H1 (cell line): ENCODE measurements around the gene NEDD4L. TPM values are rescaled to one million over a fixed set of nuclear protein-coding genes. Genes with fewer than 3 reads are reported as not detected.

Experiments used
- CTBP2 ChIP-seq: IDR thresholded peaks from 2 replicates; pipeline ENCODE4 v1.7.0; 2011; ENCODE audit warnings: borderline replicate concordance, mild to moderate bottlenecking, moderate library complexity, mixed read lengths, low read length; ENCODE audit not compliant: insufficient read depth, insufficient read length
- EP300 ChIP-seq, 2 experiments: IDR thresholded peaks; 1 replicate in 1 of 2; 2 replicates in 1 of 2; pipeline ENCODE4 v1.6.1; 2011 to 2012; ENCODE audit warnings: low read depth in 2 of 2, low read length in 2 of 2, mild to moderate bottlenecking in 2 of 2, borderline replicate concordance in 1 of 2, inconsistent platforms in 1 of 2, moderate library complexity in 1 of 2
- GABPA ChIP-seq: IDR thresholded peaks from 2 replicates; pipeline ENCODE4 v1.6.1; 2011; ENCODE audit warnings: mild to moderate bottlenecking, low read length, moderate library complexity, borderline replicate concordance; ENCODE audit not compliant: insufficient read depth
- SIN3A ChIP-seq, 2 experiments: IDR thresholded peaks in 1 of 2; conservative IDR thresholded peaks in 1 of 2; 2 replicates each; pipeline ENCODE4 v1.6.1; 2011 to 2012; ENCODE audit warnings: low read length in 2 of 2, improper control_type of control experiment in 1 of 2, low read depth in 1 of 2, mild to moderate bottlenecking in 1 of 2
- TAF1 ChIP-seq: IDR thresholded peaks from 2 replicates; pipeline ENCODE4 v1.6.1; 2011; ENCODE audit warnings: mild to moderate bottlenecking, low read depth, low read length
- polyA plus RNA-seq, 7 experiments: library from polyadenylated mRNA; depleted of rRNA in 3 of 7; stranded (reverse) in 5 of 7; unstranded in 2 of 7; fragments of >200 nt in 5 of 7; fragments of 200-250 nt in 2 of 7; gene quantifications; 1 replicate in 5 of 7; 2 replicates in 1 of 7; 4 replicates in 1 of 7; pipeline versions ENCODE4 v1.2.1 to v1.2.3, GENCODE V29; 2011 to 2013; ENCODE audit warnings: missing spikeins in 2 of 7, mixed read lengths in 2 of 7
- total RNA-seq: library from RNA; stranded (reverse); fragmentation: NEBNext Ultra II Directional; extraction: Animal tissue kit (Norgen Biotek cat#: 25700); gene quantifications from 2 replicates; pipeline ENCODE4 v1.2.1, GENCODE V29; 2021
- TF ChIP-seq, protein P1 (sequence below): IDR thresholded peaks from 2 replicates; pipeline ENCODE4 v1.6.1; 2011; ENCODE audit warnings: low read length, improper control_type of control experiment
- TF ChIP-seq, protein P2 (sequence below): fragments of 300-600 bp; sonication (generic); IDR thresholded peaks from 2 replicates; pipeline ENCODE4 v1.7.1; 2012; ENCODE audit warnings: low read length, moderate library complexity, mild to moderate bottlenecking, inconsistent platforms; ENCODE audit not compliant: insufficient replicate concordance

The NEDD4L gene
- total and polyA plus RNA-seq, 2 of the 8 experiments (the other 6 are each of a cell fraction or from before 2014, with no cell fraction given): 37.3 to 69.8 TPM

DNA sequence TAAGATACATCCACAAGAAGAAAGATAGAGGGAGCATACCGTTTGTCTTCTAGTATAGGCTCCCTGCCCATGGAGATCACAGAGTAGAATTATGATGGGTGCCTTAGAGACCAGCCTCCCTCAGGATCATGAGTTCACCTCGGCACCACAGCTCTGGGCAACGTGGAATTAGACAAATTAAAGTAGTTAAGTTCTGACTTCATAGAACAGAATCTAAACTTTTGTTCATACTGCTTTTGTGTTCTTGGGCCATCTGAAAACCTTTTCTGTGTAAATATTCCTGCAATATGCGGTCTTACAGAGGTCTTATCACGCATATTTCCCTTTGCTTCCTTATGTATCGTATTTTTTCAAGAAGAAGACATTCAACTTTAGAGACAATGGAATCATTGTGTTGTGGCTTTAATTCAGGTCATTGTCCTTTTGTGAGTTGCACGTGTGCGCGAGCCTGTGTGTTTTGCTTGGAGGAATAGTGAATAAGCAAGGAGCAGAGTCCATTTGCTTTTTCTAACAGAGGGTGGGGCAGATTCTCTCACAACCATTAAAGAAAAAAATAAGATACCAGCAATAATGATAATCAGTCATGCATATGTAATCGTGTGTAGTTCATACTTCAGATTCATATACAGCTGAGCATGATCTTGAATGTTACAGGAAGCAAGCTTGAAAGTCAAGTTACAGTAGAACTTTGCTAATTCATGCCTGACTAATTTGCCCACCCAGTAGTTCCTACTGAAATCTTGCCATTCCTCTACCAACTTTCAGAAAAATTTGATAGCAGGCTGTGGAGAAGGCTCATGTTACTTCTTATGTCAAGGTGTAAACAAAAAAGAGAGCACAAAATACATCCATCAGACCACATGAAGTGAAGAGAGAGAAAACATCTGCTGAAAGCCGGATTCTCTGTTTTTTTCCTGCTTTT is 243.6 kb downstream of the NEDD4L start (continued):
- TF ChIP-seq EP300 (IDR thresholded peaks at IDR 0.05; ENCODE audit: borderline replicate concordance in 1 of 2, low read depth in 2 of 2, low read length in 2 of 2) (no peak), CTBP2 (no peak), SIN3A (conservative IDR thresholded peaks at IDR 0.05 in 1 of 2, IDR thresholded peaks at IDR 0.05 in 1 of 2; ENCODE audit: low read depth in 1 of 2, low read length in 2 of 2) (no peak), GABPA (no peak), TAF1 (no peak)
- TF ChIP-seq, protein P1, sequence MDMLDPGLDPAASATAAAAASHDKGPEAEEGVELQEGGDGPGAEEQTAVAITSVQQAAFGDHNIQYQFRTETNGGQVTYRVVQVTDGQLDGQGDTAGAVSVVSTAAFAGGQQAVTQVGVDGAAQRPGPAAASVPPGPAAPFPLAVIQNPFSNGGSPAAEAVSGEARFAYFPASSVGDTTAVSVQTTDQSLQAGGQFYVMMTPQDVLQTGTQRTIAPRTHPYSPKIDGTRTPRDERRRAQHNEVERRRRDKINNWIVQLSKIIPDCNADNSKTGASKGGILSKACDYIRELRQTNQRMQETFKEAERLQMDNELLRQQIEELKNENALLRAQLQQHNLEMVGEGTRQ: no peak
- TF ChIP-seq, protein P2, sequence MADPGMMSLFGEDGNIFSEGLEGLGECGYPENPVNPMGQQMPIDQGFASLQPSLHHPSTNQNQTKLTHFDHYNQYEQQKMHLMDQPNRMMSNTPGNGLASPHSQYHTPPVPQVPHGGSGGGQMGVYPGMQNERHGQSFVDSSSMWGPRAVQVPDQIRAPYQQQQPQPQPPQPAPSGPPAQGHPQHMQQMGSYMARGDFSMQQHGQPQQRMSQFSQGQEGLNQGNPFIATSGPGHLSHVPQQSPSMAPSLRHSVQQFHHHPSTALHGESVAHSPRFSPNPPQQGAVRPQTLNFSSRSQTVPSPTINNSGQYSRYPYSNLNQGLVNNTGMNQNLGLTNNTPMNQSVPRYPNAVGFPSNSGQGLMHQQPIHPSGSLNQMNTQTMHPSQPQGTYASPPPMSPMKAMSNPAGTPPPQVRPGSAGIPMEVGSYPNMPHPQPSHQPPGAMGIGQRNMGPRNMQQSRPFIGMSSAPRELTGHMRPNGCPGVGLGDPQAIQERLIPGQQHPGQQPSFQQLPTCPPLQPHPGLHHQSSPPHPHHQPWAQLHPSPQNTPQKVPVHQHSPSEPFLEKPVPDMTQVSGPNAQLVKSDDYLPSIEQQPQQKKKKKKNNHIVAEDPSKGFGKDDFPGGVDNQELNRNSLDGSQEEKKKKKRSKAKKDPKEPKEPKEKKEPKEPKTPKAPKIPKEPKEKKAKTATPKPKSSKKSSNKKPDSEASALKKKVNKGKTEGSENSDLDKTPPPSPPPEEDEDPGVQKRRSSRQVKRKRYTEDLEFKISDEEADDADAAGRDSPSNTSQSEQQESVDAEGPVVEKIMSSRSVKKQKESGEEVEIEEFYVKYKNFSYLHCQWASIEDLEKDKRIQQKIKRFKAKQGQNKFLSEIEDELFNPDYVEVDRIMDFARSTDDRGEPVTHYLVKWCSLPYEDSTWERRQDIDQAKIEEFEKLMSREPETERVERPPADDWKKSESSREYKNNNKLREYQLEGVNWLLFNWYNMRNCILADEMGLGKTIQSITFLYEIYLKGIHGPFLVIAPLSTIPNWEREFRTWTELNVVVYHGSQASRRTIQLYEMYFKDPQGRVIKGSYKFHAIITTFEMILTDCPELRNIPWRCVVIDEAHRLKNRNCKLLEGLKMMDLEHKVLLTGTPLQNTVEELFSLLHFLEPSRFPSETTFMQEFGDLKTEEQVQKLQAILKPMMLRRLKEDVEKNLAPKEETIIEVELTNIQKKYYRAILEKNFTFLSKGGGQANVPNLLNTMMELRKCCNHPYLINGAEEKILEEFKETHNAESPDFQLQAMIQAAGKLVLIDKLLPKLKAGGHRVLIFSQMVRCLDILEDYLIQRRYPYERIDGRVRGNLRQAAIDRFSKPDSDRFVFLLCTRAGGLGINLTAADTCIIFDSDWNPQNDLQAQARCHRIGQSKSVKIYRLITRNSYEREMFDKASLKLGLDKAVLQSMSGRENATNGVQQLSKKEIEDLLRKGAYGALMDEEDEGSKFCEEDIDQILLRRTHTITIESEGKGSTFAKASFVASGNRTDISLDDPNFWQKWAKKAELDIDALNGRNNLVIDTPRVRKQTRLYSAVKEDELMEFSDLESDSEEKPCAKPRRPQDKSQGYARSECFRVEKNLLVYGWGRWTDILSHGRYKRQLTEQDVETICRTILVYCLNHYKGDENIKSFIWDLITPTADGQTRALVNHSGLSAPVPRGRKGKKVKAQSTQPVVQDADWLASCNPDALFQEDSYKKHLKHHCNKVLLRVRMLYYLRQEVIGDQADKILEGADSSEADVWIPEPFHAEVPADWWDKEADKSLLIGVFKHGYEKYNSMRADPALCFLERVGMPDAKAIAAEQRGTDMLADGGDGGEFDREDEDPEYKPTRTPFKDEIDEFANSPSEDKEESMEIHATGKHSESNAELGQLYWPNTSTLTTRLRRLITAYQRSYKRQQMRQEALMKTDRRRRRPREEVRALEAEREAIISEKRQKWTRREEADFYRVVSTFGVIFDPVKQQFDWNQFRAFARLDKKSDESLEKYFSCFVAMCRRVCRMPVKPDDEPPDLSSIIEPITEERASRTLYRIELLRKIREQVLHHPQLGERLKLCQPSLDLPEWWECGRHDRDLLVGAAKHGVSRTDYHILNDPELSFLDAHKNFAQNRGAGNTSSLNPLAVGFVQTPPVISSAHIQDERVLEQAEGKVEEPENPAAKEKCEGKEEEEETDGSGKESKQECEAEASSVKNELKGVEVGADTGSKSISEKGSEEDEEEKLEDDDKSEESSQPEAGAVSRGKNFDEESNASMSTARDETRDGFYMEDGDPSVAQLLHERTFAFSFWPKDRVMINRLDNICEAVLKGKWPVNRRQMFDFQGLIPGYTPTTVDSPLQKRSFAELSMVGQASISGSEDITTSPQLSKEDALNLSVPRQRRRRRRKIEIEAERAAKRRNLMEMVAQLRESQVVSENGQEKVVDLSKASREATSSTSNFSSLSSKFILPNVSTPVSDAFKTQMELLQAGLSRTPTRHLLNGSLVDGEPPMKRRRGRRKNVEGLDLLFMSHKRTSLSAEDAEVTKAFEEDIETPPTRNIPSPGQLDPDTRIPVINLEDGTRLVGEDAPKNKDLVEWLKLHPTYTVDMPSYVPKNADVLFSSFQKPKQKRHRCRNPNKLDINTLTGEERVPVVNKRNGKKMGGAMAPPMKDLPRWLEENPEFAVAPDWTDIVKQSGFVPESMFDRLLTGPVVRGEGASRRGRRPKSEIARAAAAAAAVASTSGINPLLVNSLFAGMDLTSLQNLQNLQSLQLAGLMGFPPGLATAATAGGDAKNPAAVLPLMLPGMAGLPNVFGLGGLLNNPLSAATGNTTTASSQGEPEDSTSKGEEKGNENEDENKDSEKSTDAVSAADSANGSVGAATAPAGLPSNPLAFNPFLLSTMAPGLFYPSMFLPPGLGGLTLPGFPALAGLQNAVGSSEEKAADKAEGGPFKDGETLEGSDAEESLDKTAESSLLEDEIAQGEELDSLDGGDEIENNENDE: no peak
